A673 (cell line): ENCODE measurements around the gene CHMP1A. TPM values are rescaled to one million over a fixed set of nuclear protein-coding genes. Genes with fewer than 3 reads are reported as not detected.

Experiments
- BruUV-seq: library from RNA; stranded (reverse); fragments of 400-500 nt; replicated peaks from 2 replicates; lab custom pipeline; 2021; lab: Mats Ljungman, UMichigan
- CTCF ChIA-PET: fragments of 300-600 bp; sonication (Branson Sonifier 250); formaldehyde crosslinking; loops from one replicate; lab custom pipeline; 2022; ENCODE audit warnings: antibody characterized with exemption; lab: Charles Lee
- POLR2A ChIA-PET: fragments of 300-600 bp; sonication (Branson Sonifier 250); formaldehyde crosslinking; loops from one replicate; lab custom pipeline; 2022; ENCODE audit warnings: antibody characterized with exemption; ENCODE audit not compliant: low non-redundant PET; lab: Charles Lee
- DNase-seq: peaks from one replicate; pipeline ENCODE4 v3.0.0-alpha.2; 2015; ENCODE audit warnings: low spot score
- H3K27ac ChIP-seq: fragments of 200-600 bp; sonication (generic); 2 replicates; pipeline ENCODE4 v1.5.1; 2016; ENCODE audit warnings: mixed run types, low read depth, mild to moderate bottlenecking, mixed read lengths, antibody characterized with exemption, low read length; ENCODE audit not compliant: poor library complexity, severe bottlenecking
- H3K27me3 ChIP-seq: fragments of 200-600 bp; sonication (generic); replicated peaks from 2 replicates; pipeline ENCODE4 v1.6.1; 2017; ENCODE audit warnings: mixed run types, low read depth, mild to moderate bottlenecking, mixed read lengths, antibody characterized with exemption, low read length; ENCODE audit not compliant: insufficient read depth, poor library complexity
- H3K36me3 ChIP-seq: fragments of 200-600 bp; sonication (generic); 2 replicates; pipeline ENCODE4 v1.6.1; 2016; ENCODE audit warnings: mixed run types, mild to moderate bottlenecking, mixed read lengths, antibody characterized with exemption, low read length; ENCODE audit not compliant: insufficient read depth, poor library complexity, severe bottlenecking
- H3K4me1 ChIP-seq: fragments of 200-600 bp; sonication (generic); 2 replicates; pipeline ENCODE4 v1.6.1; 2017; ENCODE audit warnings: mixed run types, mild to moderate bottlenecking, mixed read lengths, antibody characterized with exemption, low read length; ENCODE audit not compliant: insufficient read depth, poor library complexity, severe bottlenecking
- H3K4me3 ChIP-seq: fragments of 200-600 bp; sonication (generic); 2 replicates; pipeline ENCODE4 v1.5.1; 2016; ENCODE audit warnings: low read depth, mixed run types, mild to moderate bottlenecking, mixed read lengths, low read length; ENCODE audit not compliant: poor library complexity, severe bottlenecking
- H3K9me3 ChIP-seq: fragments of 200-600 bp; sonication (generic); 2 replicates; pipeline ENCODE4 v1.6.1; 2016; ENCODE audit warnings: mixed run types, low read depth, mild to moderate bottlenecking, mixed read lengths, antibody characterized with exemption, low read length; ENCODE audit not compliant: poor library complexity, severe bottlenecking
- CTCF ChIP-seq: fragments of 300-800, 200-600 bp; sonication (generic); conservative IDR thresholded peaks from 2 replicates; pipeline ENCODE4 v1.5.1; 2017; ENCODE audit warnings: low read depth, mild to moderate bottlenecking, antibody characterized with exemption, low read length, moderate library complexity, mixed read lengths
- EZH2 ChIP-seq: fragments of 200-600 bp; sonication (generic); IDR thresholded peaks from 2 replicates; pipeline ENCODE4 v1.6.1; 2017; ENCODE audit warnings: borderline replicate concordance, low read depth, mild to moderate bottlenecking, mixed read lengths, antibody characterized with exemption, low read length; ENCODE audit not compliant: poor library complexity, severe bottlenecking
- intact Hi-C: fragments of 100-400 bp; cut with micrococcal nuclease; formaldehyde crosslinking; loops from one replicate; pipeline ENCODE4 v1.10.0; 2022; ENCODE audit not compliant: unreplicated experiment
- total RNA-seq: library from RNA; stranded (reverse); gene quantifications from 2 replicates; pipeline ENCODE4 v1.2.3, GENCODE V29; 2021

CHMP1A gene
- total RNA-seq, 1 experiment from 2014 or later = 110 TPM

GRCh38 chr16:89596957-89597649 lies 60.4 kb downstream of the CHMP1A start:
- no peaks in the 10 kb centered on the region for H3K9me3 ChIP-seq
- ChIA-PET CTCF (no interaction called here), POLR2A (no interaction called here)
- no peak for TF ChIP-seq EZH2
- TF ChIP-seq CTCF = no peak
- H3K36me3 ChIP-seq = peaks cover 14% of the 10 kb centered on the region
- intact Hi-C loops = no loop called here
- no peak overlapping the region for H3K4me3 ChIP-seq
- H3K4me1 ChIP-seq = peaks cover 3% of the 10 kb centered on the region
- H3K27me3 ChIP-seq = no peaks in the 10 kb centered on the region
- no peak for DNase-seq
- no peak overlapping the region for H3K27ac ChIP-seq
- BruUV-seq = no TSS peak

- CTCF ChIA-PET = no interaction called here
- H3K4me1 ChIP-seq = no peaks in the 10 kb centered on the region
- no peak overlapping the region for H3K4me3 ChIP-seq
- BruUV-seq = no TSS peak
- intact Hi-C loops = no loop called here
- peaks cover 14% of the 10 kb centered on the region for H3K36me3 ChIP-seq
- POLR2A ChIA-PET = no interaction called here
- H3K27me3 ChIP-seq = no peaks in the 10 kb centered on the region
- no peak for TF ChIP-seq CTCF
- TF ChIP-seq EZH2 = no peak
- H3K27ac ChIP-seq = no peak overlapping the region
- DNase-seq = no peak
- H3K9me3 ChIP-seq = no peaks in the 10 kb centered on the region
Measured at GRCh38 chr16:89596061-89596689, 61.3 kb downstream of the CHMP1A start.

- no peak overlapping the region for H3K4me3 ChIP-seq
- H3K9me3 ChIP-seq = no peaks in the 10 kb centered on the region
- peaks cover 14% of the 10 kb centered on the region for H3K36me3 ChIP-seq
- DNase-seq = no peak
- no peaks in the 10 kb centered on the region for H3K27me3 ChIP-seq
- intact Hi-C loops = no loop called here
- POLR2A ChIA-PET = no interaction called here
- TF ChIP-seq EZH2 (no peak), CTCF (no peak)
- H3K27ac ChIP-seq = no peak overlapping the region
- no peaks in the 10 kb centered on the region for H3K4me1 ChIP-seq
- CTCF ChIA-PET = no interaction called here
- no TSS peak for BruUV-seq
Measured at GRCh38 chr16:89595330-89596060, 62.0 kb downstream of the CHMP1A start.

Other genes with a start within 250 kb of the CHMP1A start
- 217 and 248 TPM in 2 replicates for gene ANKRD11, start 167.1 kb downstream of the CHMP1A start, total RNA-seq
- gene SPG7, start 149.3 kb downstream of the CHMP1A start, total RNA-seq = 100 and 113 TPM in 2 replicates
- 2,140 and 2,205 TPM in 2 replicates for gene RPL13, start 97.0 kb downstream of the CHMP1A start, total RNA-seq
- 108 and 109 TPM in 2 replicates for gene CPNE7, start 82.0 kb downstream of the CHMP1A start, total RNA-seq
- 0.49 and 0.52 TPM in 2 replicates for gene DPEP1, start 44.1 kb downstream of the CHMP1A start, total RNA-seq
- 39.1 and 46.7 TPM in 2 replicates for gene SPATA33, start 128 bp upstream of the CHMP1A start, total RNA-seq
- 98.0 and 104 TPM in 2 replicates for gene CDK10, start 29.0 kb upstream of the CHMP1A start, total RNA-seq
- gene SPATA2L, start 44.0 kb upstream of the CHMP1A start, total RNA-seq = 15.8 and 19.1 TPM in 2 replicates
- gene VPS9D1, start 63.2 kb upstream of the CHMP1A start, total RNA-seq = 3.4 and 5.6 TPM in 2 replicates
- gene ZNF276, start 63.8 kb upstream of the CHMP1A start, total RNA-seq = 37.2 and 37.3 TPM in 2 replicates
- gene FANCA, start 158.9 kb upstream of the CHMP1A start, total RNA-seq = 198 and 207 TPM in 2 replicates
- 18.9 and 20.6 TPM in 2 replicates for gene SPIRE2, start 170.8 kb upstream of the CHMP1A start, total RNA-seq
- 190 and 202 TPM in 2 replicates for gene TCF25, start 215.9 kb upstream of the CHMP1A start, total RNA-seq